ENCODE measurements around the gene CPAMD8. TPM values are rescaled to one million over a fixed set of nuclear protein-coding genes. Genes with fewer than 3 reads are reported as not detected.
"Not testable (repeated sequence)": the region's sequence is repeated elsewhere in the genome, so short reads cannot be mapped to it uniquely, and the experiment has no call there.

Gene CPAMD8
- total RNA-seq, 4 donors from 2014 or later = 0.72 to 8.2 (median 4.0) TPM

DNA sequence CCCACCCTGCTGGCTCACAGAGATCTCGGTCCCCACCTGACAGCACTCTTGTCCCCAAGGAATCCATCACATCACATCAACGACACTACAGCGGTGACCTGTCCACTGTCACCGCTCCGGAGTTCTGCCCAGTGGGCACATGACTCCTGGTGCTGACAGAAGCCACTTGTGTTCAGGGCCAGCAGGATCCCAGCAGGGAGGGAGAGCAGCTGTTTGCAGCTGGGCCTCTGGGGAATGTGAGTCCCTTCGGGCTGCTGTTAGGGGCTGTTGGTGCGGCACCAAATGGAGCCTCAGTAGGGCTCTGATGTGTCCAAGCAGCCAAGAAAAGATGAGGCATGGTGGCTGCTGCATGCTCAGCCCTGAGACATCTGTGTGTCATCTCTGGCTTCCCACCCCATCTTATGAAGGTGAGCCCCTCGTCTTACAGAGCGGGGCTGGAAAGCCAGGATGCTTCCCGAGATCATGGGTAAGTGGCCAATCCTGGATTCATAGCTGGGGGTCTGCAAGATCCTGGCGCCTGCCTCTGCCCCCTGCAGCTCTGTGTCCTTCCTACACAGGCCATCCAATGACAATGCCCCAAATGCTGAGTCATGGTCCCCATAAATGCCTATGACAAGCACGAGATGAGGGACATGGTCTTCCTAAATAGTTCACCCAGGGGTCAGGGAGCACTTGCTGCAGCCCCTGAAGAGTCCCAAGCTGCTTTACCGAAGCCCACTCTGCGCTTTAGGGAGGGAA is 81.8 kb downstream of the CPAMD8 start:
- Histone ChIP-seq H3K36me3 (no peaks in the 10 kb centered on the region), H3K4me1 (no peaks in the 10 kb centered on the region), H3K4me3 (no peak overlapping the region), H3K27ac (no peak overlapping the region), H3K9me3 (no peaks in the 10 kb centered on the region), H3K27me3 (peaks cover 0 to 8% (median 0%) of the 10 kb centered on the region in 4 donors)
- intact Hi-C loops (cut with DNase I) = no loop called here
- no peak for DNase-seq
- TF ChIP-seq, protein P1, sequence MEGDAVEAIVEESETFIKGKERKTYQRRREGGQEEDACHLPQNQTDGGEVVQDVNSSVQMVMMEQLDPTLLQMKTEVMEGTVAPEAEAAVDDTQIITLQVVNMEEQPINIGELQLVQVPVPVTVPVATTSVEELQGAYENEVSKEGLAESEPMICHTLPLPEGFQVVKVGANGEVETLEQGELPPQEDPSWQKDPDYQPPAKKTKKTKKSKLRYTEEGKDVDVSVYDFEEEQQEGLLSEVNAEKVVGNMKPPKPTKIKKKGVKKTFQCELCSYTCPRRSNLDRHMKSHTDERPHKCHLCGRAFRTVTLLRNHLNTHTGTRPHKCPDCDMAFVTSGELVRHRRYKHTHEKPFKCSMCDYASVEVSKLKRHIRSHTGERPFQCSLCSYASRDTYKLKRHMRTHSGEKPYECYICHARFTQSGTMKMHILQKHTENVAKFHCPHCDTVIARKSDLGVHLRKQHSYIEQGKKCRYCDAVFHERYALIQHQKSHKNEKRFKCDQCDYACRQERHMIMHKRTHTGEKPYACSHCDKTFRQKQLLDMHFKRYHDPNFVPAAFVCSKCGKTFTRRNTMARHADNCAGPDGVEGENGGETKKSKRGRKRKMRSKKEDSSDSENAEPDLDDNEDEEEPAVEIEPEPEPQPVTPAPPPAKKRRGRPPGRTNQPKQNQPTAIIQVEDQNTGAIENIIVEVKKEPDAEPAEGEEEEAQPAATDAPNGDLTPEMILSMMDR (IDR thresholded peaks at IDR 0.05) = no peak
- TF ChIP-seq POLR2A (IDR thresholded peaks at IDR 0.05) = no peak
- 83 to 100% methylated on average over 2 to 10 of the region's 14 CpGs for WGBS, 2 donors

DNA sequence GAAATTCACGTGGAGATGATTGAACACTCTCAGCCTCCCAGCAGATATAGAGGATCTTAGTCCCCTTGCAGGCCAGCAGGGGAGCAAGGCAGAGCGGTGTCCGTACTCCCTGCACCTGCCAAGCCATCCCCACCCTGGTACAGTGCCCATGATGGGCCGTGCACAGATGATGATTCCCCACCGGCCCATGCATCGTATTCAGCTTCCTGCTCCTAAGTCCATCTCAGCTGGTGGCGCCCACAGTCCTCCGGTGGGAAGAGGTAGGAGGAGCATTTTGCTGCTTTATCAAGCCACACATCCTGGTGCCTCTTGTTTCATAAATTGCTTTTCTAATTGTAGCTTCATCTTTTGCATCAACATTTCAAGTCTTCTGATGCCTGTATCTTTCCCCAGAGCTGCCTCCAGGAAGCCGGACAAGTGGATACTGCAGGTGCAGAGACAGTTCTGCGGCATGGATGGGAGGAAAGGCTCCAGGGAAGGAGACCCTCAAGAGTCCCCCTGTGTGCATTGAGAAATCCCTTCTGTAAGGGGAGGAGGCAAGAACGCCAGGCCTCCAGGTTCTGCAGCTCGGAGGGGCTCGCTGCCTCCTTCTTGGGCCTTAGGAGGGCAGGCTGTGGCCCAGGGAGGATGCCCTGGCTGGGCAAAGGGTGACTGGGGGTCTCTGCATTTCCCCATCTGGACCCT is 82.5 kb downstream of the CPAMD8 start:
- no peaks in the 10 kb centered on the region for H3K36me3 ChIP-seq
- DNase-seq = no peak
- intact Hi-C loops (cut with DNase I) = no loop called here
- H3K9me3 ChIP-seq = no peaks in the 10 kb centered on the region
- 81 to 89% methylated on average over 10 to 12 of the region's 13 CpGs for WGBS, 2 donors
- no peak overlapping the region for H3K27ac ChIP-seq
- TF ChIP-seq, protein P1 (IDR thresholded peaks at IDR 0.05) = no peak
- no peak for TF ChIP-seq POLR2A (IDR thresholded peaks at IDR 0.05)
- no peaks in the 10 kb centered on the region for H3K4me1 ChIP-seq
- peaks cover 0 to 1% (median 0%) of the 10 kb centered on the region in 4 donors for H3K27me3 ChIP-seq
- H3K4me3 ChIP-seq = no peak overlapping the region

DNA sequence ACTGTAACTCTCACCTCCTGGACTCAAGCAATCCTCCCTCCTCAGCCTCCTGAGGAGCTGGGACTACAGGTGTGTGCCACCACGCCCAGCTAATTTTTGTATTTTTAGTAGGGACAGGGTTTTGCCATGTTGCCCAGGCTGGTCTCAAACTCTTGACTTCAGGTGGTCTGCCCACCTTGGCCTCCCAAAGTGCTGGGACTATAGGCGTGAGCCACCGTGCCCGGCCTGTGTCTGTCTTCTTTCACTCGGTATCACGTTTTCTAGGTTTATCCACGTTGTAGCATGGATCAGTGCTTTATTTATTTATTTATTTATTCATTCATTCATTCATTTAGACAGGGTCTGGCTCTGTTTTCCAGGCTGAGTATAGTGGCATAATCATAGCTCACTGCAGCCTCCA is 83.5 kb downstream of the CPAMD8 start:
- H3K4me3 ChIP-seq; DNase-seq; H3K4me1 ChIP-seq; H3K36me3 ChIP-seq; H3K27me3 ChIP-seq; H3K27ac ChIP-seq; intact Hi-C loops (cut with DNase I); H3K9me3 ChIP-seq: not testable (repeated sequence)
- 90 to 92% methylated on average over 7 of the region's 7 CpGs for WGBS, 2 donors

DNA sequence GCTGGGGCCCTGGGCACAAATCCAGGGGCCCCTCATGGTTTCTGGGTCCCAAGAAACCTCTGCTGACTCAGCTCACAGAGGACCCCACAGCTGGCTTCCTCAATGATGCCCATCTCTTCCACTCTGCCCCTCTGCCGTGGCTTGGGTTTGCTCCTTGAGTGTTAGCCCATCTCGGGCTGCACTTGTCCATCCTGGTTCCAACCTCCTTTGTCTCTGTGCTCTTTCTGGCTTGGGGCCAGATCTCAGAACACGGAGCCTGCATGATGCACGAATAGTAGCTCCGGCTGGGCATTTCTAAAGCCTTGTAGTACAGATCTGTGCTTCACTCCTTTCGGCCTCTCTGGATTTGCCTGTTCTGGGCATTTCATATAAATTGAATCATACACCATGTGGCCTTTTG is 84.0 kb downstream of the CPAMD8 start:
- no peak for DNase-seq
- 74 to 79% methylated on average over 6 of the region's 6 CpGs for WGBS, 2 donors

DNA sequence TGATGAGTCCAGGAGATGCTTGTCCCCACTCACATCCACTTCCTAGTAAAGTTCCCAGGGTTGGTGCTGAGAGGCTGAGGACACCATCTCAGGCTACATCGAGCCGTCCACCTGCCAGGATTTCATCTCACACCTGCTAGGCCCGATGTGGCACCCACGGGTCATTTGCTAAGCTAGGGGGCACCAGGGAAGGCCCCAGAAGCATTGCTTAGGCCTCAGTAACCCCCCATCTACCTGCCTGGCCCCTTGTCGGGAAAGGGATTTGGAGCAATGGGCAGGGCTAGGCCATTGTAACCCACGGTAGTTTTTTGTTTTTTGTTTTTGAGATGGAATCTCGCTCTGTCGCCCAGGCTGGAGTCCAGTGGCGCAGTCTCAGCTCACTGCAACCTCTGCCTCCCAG is 86.0 kb downstream of the CPAMD8 start:
- H3K27me3 ChIP-seq = no peaks in the 10 kb centered on the region
- no peak overlapping the region for H3K4me3 ChIP-seq
- no peak for TF ChIP-seq POLR2A (IDR thresholded peaks at IDR 0.05)
- TF ChIP-seq, protein P1 (IDR thresholded peaks at IDR 0.05) = no peak
- no peak overlapping the region for H3K27ac ChIP-seq
- intact Hi-C loops (cut with DNase I) = no loop called here
- H3K36me3 ChIP-seq = no peaks in the 10 kb centered on the region
- H3K9me3 ChIP-seq = no peaks in the 10 kb centered on the region
- DNase-seq = no peak
- H3K4me1 ChIP-seq = no peaks in the 10 kb centered on the region
- 83% methylated on average over 5 to 6 of the region's 9 CpGs for WGBS, 2 donors

More for the DNA sequence above, 84.0 kb downstream of the CPAMD8 start:
- no peaks in the 10 kb centered on the region for H3K9me3 ChIP-seq
- H3K27ac ChIP-seq = no peak overlapping the region
- H3K4me1 ChIP-seq = no peaks in the 10 kb centered on the region
- H3K27me3 ChIP-seq = no peaks in the 10 kb centered on the region
- no peaks in the 10 kb centered on the region for H3K36me3 ChIP-seq
- TF ChIP-seq POLR2A (IDR thresholded peaks at IDR 0.05) = no peak
- TF ChIP-seq, protein P1 (IDR thresholded peaks at IDR 0.05) = no peak
- no peak overlapping the region for H3K4me3 ChIP-seq
- intact Hi-C loops (cut with DNase I) = no loop called here

DNA sequence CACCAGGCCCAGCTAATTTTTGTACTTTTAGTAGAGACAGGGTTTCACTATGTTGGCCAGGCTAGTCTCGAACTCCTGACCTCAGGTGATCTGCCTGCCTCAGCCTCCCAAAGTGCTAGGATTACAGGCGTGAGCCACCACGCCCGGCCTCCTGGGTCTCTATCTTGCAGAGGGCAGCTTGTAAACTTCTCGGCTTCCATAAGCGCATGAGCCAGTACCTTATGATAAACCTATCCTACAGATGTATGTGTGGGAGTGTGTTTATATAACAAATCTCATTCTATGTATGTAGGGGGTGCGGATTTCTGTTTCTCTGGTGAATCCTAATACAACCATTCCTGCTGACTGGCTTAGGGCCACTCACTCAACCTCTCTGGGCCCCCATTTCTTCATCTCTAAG is 86.5 kb downstream of the CPAMD8 start:
- H3K27me3 ChIP-seq; H3K9me3 ChIP-seq; H3K4me3 ChIP-seq; intact Hi-C loops (cut with DNase I); H3K4me1 ChIP-seq; DNase-seq; H3K27ac ChIP-seq; H3K36me3 ChIP-seq: not testable (repeated sequence)
- WGBS, 2 donors = 98% methylated on average over 6 to 7 of the region's 7 CpGs
